PC-9 (cell line): ENCODE data around the gene SLC1A7.

ENCODE experiments used
- EZH2 ChIP-seq: fragments of 200-600 bp; sonication (generic); IDR thresholded peaks from 2 replicates; pipeline ENCODE4 v1.8.0; 2017; ENCODE audit warnings: antibody characterized with exemption, low read depth
- TF ChIP-seq, protein P1 (sequence below): fragments of 200-600 bp; sonication (generic); conservative IDR thresholded peaks from 2 replicates; pipeline ENCODE4 v1.6.1; 2017; ENCODE audit warnings: mixed run types, antibody characterized with exemption, mild to moderate bottlenecking, moderate library complexity

DNA sequence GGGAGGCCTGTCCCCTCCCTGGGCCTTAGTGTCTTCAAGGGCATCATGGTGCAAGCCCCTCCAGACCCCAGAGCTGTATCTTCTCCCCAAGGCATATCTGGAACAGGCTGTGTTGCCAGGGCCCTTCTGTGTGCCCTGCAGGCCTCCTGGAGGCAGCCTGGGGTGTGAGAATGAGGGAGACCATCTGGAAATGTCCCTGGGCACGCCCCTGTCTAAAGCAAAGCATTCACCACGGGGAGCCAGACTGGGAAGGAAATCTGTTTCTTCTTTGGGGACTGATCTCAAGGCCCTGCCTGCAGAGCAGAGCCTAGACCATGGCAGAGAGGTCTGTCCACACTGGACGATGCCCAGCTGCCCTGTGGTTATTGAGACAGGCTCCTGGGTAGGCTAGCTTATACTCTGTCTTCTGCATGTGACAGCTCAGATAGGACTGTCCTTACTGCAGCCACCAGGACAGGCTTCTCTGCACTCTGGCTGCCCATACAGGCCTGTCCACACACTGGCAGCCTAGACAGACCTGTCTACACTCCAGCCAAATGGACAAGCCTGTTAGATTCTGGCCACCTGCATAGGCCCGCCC, 55.9 kb downstream of the SLC1A7 start:
- TF ChIP-seq, protein P1, sequence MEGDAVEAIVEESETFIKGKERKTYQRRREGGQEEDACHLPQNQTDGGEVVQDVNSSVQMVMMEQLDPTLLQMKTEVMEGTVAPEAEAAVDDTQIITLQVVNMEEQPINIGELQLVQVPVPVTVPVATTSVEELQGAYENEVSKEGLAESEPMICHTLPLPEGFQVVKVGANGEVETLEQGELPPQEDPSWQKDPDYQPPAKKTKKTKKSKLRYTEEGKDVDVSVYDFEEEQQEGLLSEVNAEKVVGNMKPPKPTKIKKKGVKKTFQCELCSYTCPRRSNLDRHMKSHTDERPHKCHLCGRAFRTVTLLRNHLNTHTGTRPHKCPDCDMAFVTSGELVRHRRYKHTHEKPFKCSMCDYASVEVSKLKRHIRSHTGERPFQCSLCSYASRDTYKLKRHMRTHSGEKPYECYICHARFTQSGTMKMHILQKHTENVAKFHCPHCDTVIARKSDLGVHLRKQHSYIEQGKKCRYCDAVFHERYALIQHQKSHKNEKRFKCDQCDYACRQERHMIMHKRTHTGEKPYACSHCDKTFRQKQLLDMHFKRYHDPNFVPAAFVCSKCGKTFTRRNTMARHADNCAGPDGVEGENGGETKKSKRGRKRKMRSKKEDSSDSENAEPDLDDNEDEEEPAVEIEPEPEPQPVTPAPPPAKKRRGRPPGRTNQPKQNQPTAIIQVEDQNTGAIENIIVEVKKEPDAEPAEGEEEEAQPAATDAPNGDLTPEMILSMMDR = no peak
- TF ChIP-seq EZH2 = no peak
